GM06990 (cell line): ENCODE measurements around the gene EIF3K.

Experiments
- DNase-seq: peaks from one replicate; pipeline ENCODE4 v3.0.0-alpha.2; 2011; ENCODE audit not compliant: insufficient read length; ENCODE audit errors: extremely low read depth
- H3K27me3 ChIP-seq: replicated peaks from 2 replicates; pipeline ENCODE4 v1.6.0; 2011; ENCODE audit warnings: low read length; ENCODE audit not compliant: control insufficient read depth, insufficient read depth
- H3K36me3 ChIP-seq: 2 replicates; pipeline ENCODE4 v1.5.1; 2011; ENCODE audit warnings: low read length; ENCODE audit not compliant: control insufficient read depth, insufficient read depth
- H3K4me3 ChIP-seq: replicated peaks from 2 replicates; pipeline ENCODE4 v1.5.1; 2011; ENCODE audit warnings: low read depth, mild to moderate bottlenecking, control low read depth, low read length
- CTCF ChIP-seq: IDR thresholded peaks from 2 replicates; pipeline ENCODE4 v1.5.1; 2011; ENCODE audit warnings: low read length, control low read depth, mild to moderate bottlenecking, inconsistent platforms; ENCODE audit not compliant: insufficient read depth, poor library complexity, severe bottlenecking

The EIF3K gene

GRCh38 chr19:38682195-38682867 lies 63.3 kb downstream of the EIF3K start:
- H3K36me3 ChIP-seq = no peaks in the 10 kb centered on the region
- no peaks in the 10 kb centered on the region for H3K27me3 ChIP-seq
- DNase-seq = no peak
- TF ChIP-seq CTCF = no peak
- H3K4me3 ChIP-seq = no peak overlapping the region

GRCh38 chr19:38682872-38683392 lies 63.9 kb downstream of the EIF3K start:
- no peak for TF ChIP-seq CTCF
- H3K36me3 ChIP-seq = no peaks in the 10 kb centered on the region; the same call in 1 of the 2 replicates
- no peak for DNase-seq
- no peak overlapping the region for H3K4me3 ChIP-seq
- H3K27me3 ChIP-seq = no peaks in the 10 kb centered on the region

- no peaks in the 10 kb centered on the region for H3K27me3 ChIP-seq
- no peak overlapping the region for H3K4me3 ChIP-seq
- no peak for TF ChIP-seq CTCF
- no peaks in the 10 kb centered on the region; the same call in 1 of the 2 replicates for H3K36me3 ChIP-seq
- DNase-seq = no peak
Measured at GRCh38 chr19:38683393-38684077, 64.5 kb downstream of the EIF3K start.

- DNase-seq = peak; percentile 54
- Histone ChIP-seq H3K4me3 (no peak overlapping the region), H3K36me3 (no peaks in the 10 kb centered on the region; the same call in 1 of the 2 replicates), H3K27me3 (no peaks in the 10 kb centered on the region)
- no peak for TF ChIP-seq CTCF
Measured at GRCh38 chr19:38684078-38684861, 65.3 kb downstream of the EIF3K start.

GRCh38 chr19:38684862-38685665 lies 66.1 kb downstream of the EIF3K start:
- Histone ChIP-seq H3K36me3 (no peaks in the 10 kb centered on the region; the same call in none of the 2 replicates), H3K27me3 (no peaks in the 10 kb centered on the region), H3K4me3 (no peak overlapping the region)
- no peak for TF ChIP-seq CTCF
- no peak for DNase-seq
